GM12878 (cell line): ENCODE results near the gene ADAMTS19. TPM values are rescaled to one million over a fixed set of nuclear protein-coding genes. Genes with fewer than 3 reads are reported as not detected.

ENCODE experiments used
- ATAC-seq: fragments of 200-7000 bp; cut with Tn5 transposase; 3 replicates; pipeline ENCODE4 v1.9.1; 2020; ENCODE audit warnings: mild to moderate bottlenecking, moderate library complexity
- BruUV-seq: library from RNA; stranded (reverse); fragments of 400-500 nt; replicated peaks from 2 replicates; lab custom pipeline; 2021; lab: Mats Ljungman, UMichigan
- CTCF ChIA-PET: fragments of 300-600 bp; sonication (Branson Sonifier 250); formaldehyde crosslinking; extraction: SDS; loops from one replicate; lab custom pipeline; 2021; ENCODE audit warnings: inconsistent platforms; lab: Yijun Ruan, JAX
- POLR2A ChIA-PET: fragments of 350-600 bp; formaldehyde crosslinking; extraction: SDS; loops from one replicate; lab custom pipeline; 2021; ENCODE audit warnings: inconsistent platforms; lab: Charles Lee
- RAD21 ChIA-PET: fragments of 300-600 bp; sonication (Branson Sonifier 250); formaldehyde crosslinking; loops from one replicate; lab custom pipeline; 2023; ENCODE audit warnings: antibody characterized with exemption; ENCODE audit not compliant: unreplicated experiment; lab: Charles Lee
- SMC1A ChIA-PET: fragments of 300-600 bp; sonication (Branson Sonifier 250); formaldehyde crosslinking; loops from one replicate; lab custom pipeline; 2023; ENCODE audit not compliant: unreplicated experiment, uncharacterized antibody; lab: Charles Lee
- DNase-seq: peaks from one replicate; pipeline ENCODE4 v3.0.0-alpha.2; 2011; ENCODE audit warnings: low read depth, low spot score
- FAIRE-seq: peaks from 3 replicates; lab custom pipeline; 2011; peaks lifted over from hg19 to GRCh38; lab: Jason Lieb, UNC
- H2AFZ ChIP-seq: 2 replicates; pipeline ENCODE4 v1.6.0; 2011; ENCODE audit warnings: low read depth, low read length, control low read depth; ENCODE audit not compliant: control insufficient read depth
- H3K27ac ChIP-seq: 2 replicates; pipeline ENCODE4 v1.5.1; 2011; ENCODE audit warnings: control low read depth; ENCODE audit not compliant: control insufficient read depth, insufficient read depth
- H3K27me3 ChIP-seq, 2 experiments: replicated peaks in 1 of 2; 2 replicates each; pipeline versions ENCODE4 v1.6.0 to v1.6.1; 2011; ENCODE audit warnings: low read length in 1 of 2; ENCODE audit not compliant: control insufficient read depth in 2 of 2, insufficient read depth in 2 of 2
- H3K36me3 ChIP-seq, 2 experiments: 2 replicates each; pipeline ENCODE4 v1.5.1; 2011; ENCODE audit warnings: low read length in 1 of 2; ENCODE audit not compliant: control insufficient read depth in 2 of 2, insufficient read depth in 2 of 2
- H3K4me1 ChIP-seq: 2 replicates; pipeline ENCODE4 v1.6.1; 2011; ENCODE audit warnings: mild to moderate bottlenecking, low read length, moderate library complexity, mixed read lengths; ENCODE audit not compliant: control insufficient read depth, insufficient read depth
- H3K4me2 ChIP-seq: 2 replicates; pipeline ENCODE4 v1.6.0; 2011; ENCODE audit warnings: control low read depth; ENCODE audit not compliant: control insufficient read depth, insufficient read depth
- H3K4me3 ChIP-seq: fragments of 200-600 bp; sonication (generic); 2 replicates; pipeline ENCODE4 v1.5.1; 2016
- H3K79me2 ChIP-seq: 2 replicates; pipeline ENCODE4 v1.6.0; 2011; ENCODE audit warnings: low read length; ENCODE audit not compliant: control insufficient read depth, insufficient read depth
- H3K9ac ChIP-seq: 2 replicates; pipeline ENCODE4 v1.8.0; 2011; ENCODE audit warnings: low read length, control low read depth, mixed read lengths; ENCODE audit not compliant: control insufficient read depth, insufficient read depth
- H3K9me3 ChIP-seq: replicated peaks from 3 replicates; pipeline ENCODE4 v1.5.1; 2011; ENCODE audit warnings: mild to moderate bottlenecking, low read length; ENCODE audit not compliant: control insufficient read depth, insufficient read depth
- H4K20me1 ChIP-seq: 2 replicates; pipeline ENCODE4 v1.6.0; 2011; ENCODE audit not compliant: control insufficient read depth, insufficient read depth
- BCL11A ChIP-seq: IDR thresholded peaks from 2 replicates; pipeline ENCODE4 v1.6.1; 2011; ENCODE audit warnings: low read depth, low read length
- CEBPZ ChIP-seq: fragments of 150-350 bp; IDR thresholded peaks from 2 replicates; pipeline ENCODE4 v1.6.1; 2016; ENCODE audit warnings: low read depth, low read length
- E2F8 ChIP-seq: fragments of 450-650 bp; IDR thresholded peaks from 2 replicates; pipeline ENCODE4 v1.6.1; 2018; ENCODE audit warnings: mild to moderate bottlenecking, low read depth, moderate library complexity; ENCODE audit not compliant: partially characterized antibody
- NFXL1 ChIP-seq: fragments of 450-650 bp; IDR thresholded peaks from 2 replicates; pipeline ENCODE4 v1.6.1; 2017; ENCODE audit warnings: antibody characterized with exemption, mild to moderate bottlenecking, borderline replicate concordance
- POLR2AphosphoS2 ChIP-seq: IDR thresholded peaks from 2 replicates; pipeline ENCODE4 v1.6.1; 2011; ENCODE audit warnings: low read depth, mild to moderate bottlenecking, low read length, improper control_type of control experiment, moderate library complexity
- RBBP5 ChIP-seq: fragments of 200-600 bp; sonication (generic); conservative IDR thresholded peaks from 2 replicates; pipeline ENCODE4 v1.6.1; 2016
- RCOR1 ChIP-seq: conservative IDR thresholded peaks from 2 replicates; pipeline ENCODE4 v1.6.1; 2012; ENCODE audit warnings: low read depth, low read length, improper control_type of control experiment
- RFX5 ChIP-seq: IDR thresholded peaks from 2 replicates; pipeline ENCODE4 v1.6.1; 2011; ENCODE audit warnings: low read depth, low read length, improper control_type of control experiment
- SMARCA5 ChIP-seq: fragments of 450-650 bp; IDR thresholded peaks from 2 replicates; pipeline ENCODE4 v1.6.1; 2017; ENCODE audit warnings: mild to moderate bottlenecking
- SPI1 ChIP-seq: IDR thresholded peaks from 2 replicates; pipeline ENCODE4 v1.6.1; 2011; ENCODE audit warnings: low read depth, mild to moderate bottlenecking, low read length, moderate library complexity, borderline replicate concordance; ENCODE audit not compliant: insufficient read depth
- USF2 ChIP-seq: IDR thresholded peaks from 2 replicates; pipeline ENCODE4 v1.6.1; 2011; ENCODE audit warnings: low read depth, low read length, improper control_type of control experiment, borderline replicate concordance
- YY1 ChIP-seq: IDR thresholded peaks from 2 replicates; pipeline ENCODE4 v1.6.1; 2011; ENCODE audit warnings: low read depth, mild to moderate bottlenecking, low read length
- ZZZ3 ChIP-seq: IDR thresholded peaks from 2 replicates; pipeline ENCODE4 v1.6.1; 2011; ENCODE audit warnings: low read depth; ENCODE audit not compliant: control insufficient read depth, insufficient read length
- WGBS: methylation state at CpG from one replicate; pipeline ENCODE4 v1.1.6; 2016; ENCODE audit warnings: low lambda C conversion rate; ENCODE audit not compliant: insufficient replicate concordance, insufficient coverage; ENCODE audit errors: missing lambda C conversion rate; 5-methylcytosine and 5-hydroxymethylcytosine counted together
- in situ Hi-C: fragments of 300-500 bp; cut with MboI; formaldehyde crosslinking; loops from 9 replicates; pipeline ENCODE4 v1.14.3; 2018; ENCODE audit warnings: mixed read lengths
- intact Hi-C: fragments of 100-400 bp; cut with micrococcal nuclease; formaldehyde crosslinking; loops from one replicate; pipeline ENCODE4 v1.14.2; 2022; ENCODE audit not compliant: unreplicated experiment
- polyA plus RNA-seq, 11 experiments: library from polyadenylated mRNA; depleted of rRNA in 4 of 11; unstranded in 6 of 11; stranded (reverse) in 5 of 11; fragments of >200 nt; fragmentation: Nextera tagmentation in 4 of 11; fragmentation: Illumina TruSeq in 1 of 11; extraction: Ambion mirVana in 4 of 11; extraction: Trizol in 1 of 11; gene quantifications; 1 replicate in 1 of 11; 2 replicates in 10 of 11; pipeline versions ENCODE4 v1.2.1 to v1.2.3, GENCODE V29; 2011 to 2016; ENCODE audit warnings: inconsistent platforms in 2 of 11, missing spikeins in 2 of 11, low read depth in 1 of 11
- total RNA-seq, 4 experiments: library from RNA; depleted of rRNA in 3 of 4; stranded (reverse); fragments of >200 nt in 3 of 4; fragmentation: Illumina TruSeq in 1 of 4; extraction: Trizol in 1 of 4; gene quantifications; 2 replicates each; pipeline versions ENCODE4 v1.2.1 to v1.2.3, GENCODE V29; 2013 to 2021

The ADAMTS19 gene
- total and polyA plus RNA-seq, 10 of the 15 experiments (the other 5 are each of a cell fraction or from before 2014, with no cell fraction given): not detected

GRCh38 chr5:129743541-129744187, 283.6 kb downstream of the ADAMTS19 start (continued):
- TF ChIP-seq CEBPZ: no peak
- TF ChIP-seq NFXL1: no peak
- TF ChIP-seq, all 136 proteins: peak for 0

GRCh38 chr5:129745997-129746396, 285.9 kb downstream of the ADAMTS19 start:
- ATAC-seq (no peak), DNase-seq (no peak), FAIRE-seq (no peak)
- Histone ChIP-seq H2AFZ (no peak overlapping the region), H3K27me3 (no peaks in the 10 kb centered on the region), H3K36me3 (no peaks in the 10 kb centered on the region), H3K4me1 (no peaks in the 10 kb centered on the region), H3K9me3 (no peaks in the 10 kb centered on the region), H3K9ac (no peak overlapping the region), H3K4me2 (no peak overlapping the region), H3K79me2 (no peaks in the 10 kb centered on the region), H3K27ac (no peak overlapping the region), H4K20me1 (no peaks in the 10 kb centered on the region), H3K4me3 (no peak overlapping the region)
- ChIA-PET RAD21 (no interaction called here), CTCF (no interaction called here), SMC1A (no interaction called here), POLR2A (no interaction called here)
- BruUV-seq: no TSS peak
- in situ Hi-C loops: no loop called here
- intact Hi-C loops: no loop called here
- WGBS: 23% methylated on average over 4 of the region's 4 CpGs
- no peak for TF ChIP-seq SPI1
- TF ChIP-seq RCOR1: no peak
- TF ChIP-seq RFX5: no peak
- no peak for TF ChIP-seq ZZZ3
- no peak for TF ChIP-seq USF2
- TF ChIP-seq POLR2AphosphoS2: no peak
- no peak for TF ChIP-seq YY1
- no peak for TF ChIP-seq BCL11A
- TF ChIP-seq E2F8: no peak
- no peak for TF ChIP-seq RBBP5
- TF ChIP-seq SMARCA5: no peak
